ENCODE results near the gene ARPC2.
A peak's percentile ranks its signal among the peaks of the same experiment; 100 is the strongest.
"Not testable (repeated sequence)": the region's sequence is repeated elsewhere in the genome, so short reads cannot be mapped to it uniquely, and the experiment has no call there.

Gene ARPC2

GRCh38 chr2:218271865-218272530 lies 55.0 kb downstream of the ARPC2 start:
- DNase-seq: no peak

- peak; percentile 26 for DNase-seq
Observed at GRCh38 chr2:218272531-218273212, 55.7 kb downstream of the ARPC2 start.

GRCh38 chr2:218273214-218273907 lies 56.4 kb downstream of the ARPC2 start:
- DNase-seq: not testable (repeated sequence)

- no peak for DNase-seq
Observed at GRCh38 chr2:218273908-218274249, 56.9 kb downstream of the ARPC2 start.

GRCh38 chr2:218274586-218274985 lies 57.6 kb downstream of the ARPC2 start:
- DNase-seq: no peak

GRCh38 chr2:218275371-218276072 lies 58.5 kb downstream of the ARPC2 start:
- DNase-seq: no peak

GRCh38 chr2:218276986-218277755 lies 60.2 kb downstream of the ARPC2 start:
- DNase-seq: no peak

GRCh38 chr2:218277921-218278320 lies 60.9 kb downstream of the ARPC2 start:
- no peak for DNase-seq

GRCh38 chr2:218278531-218279360 lies 61.8 kb downstream of the ARPC2 start:
- no peak for DNase-seq

GRCh38 chr2:218280260-218280870 lies 63.4 kb downstream of the ARPC2 start:
- DNase-seq: no peak

- no peak for DNase-seq
Observed at GRCh38 chr2:218281449-218281848, 64.5 kb downstream of the ARPC2 start.

- no peak for DNase-seq
Observed at GRCh38 chr2:218282173-218282991, 65.4 kb downstream of the ARPC2 start.

- no peak for DNase-seq
Observed at GRCh38 chr2:218284106-218284811, 67.3 kb downstream of the ARPC2 start.

GRCh38 chr2:218285604-218286003 lies 68.6 kb downstream of the ARPC2 start:
- DNase-seq: no peak

- no peak for DNase-seq
Observed at GRCh38 chr2:218286570-218287459, 69.8 kb downstream of the ARPC2 start.

GRCh38 chr2:218289639-218290315 lies 72.8 kb downstream of the ARPC2 start:
- DNase-seq: no peak

GRCh38 chr2:218290316-218291261 lies 73.6 kb downstream of the ARPC2 start:
- DNase-seq: no peak

Data from NCI-H2029 treated with DMSO at 0.1 percent for 48 hours (cell line).